ENCODE results near the gene THRSP. TPM values are rescaled to one million over a fixed set of nuclear protein-coding genes. Genes with fewer than 3 reads are reported as not detected.

The THRSP gene
- total and polyA plus RNA-seq, 2 donors from 2014 or later: 6.4 TPM; not detected in 1

GRCh38 chr11:78100261-78100660, 36.6 kb downstream of the THRSP start:
- no peak overlapping the region for H3K9ac ChIP-seq (ENCODE audit: low read length in 3 of 3)
- H3K4me1 ChIP-seq (ENCODE audit: control insufficient read depth in 2 of 3, insufficient read depth in 2 of 3, low read depth in 1 of 3, low read length in 3 of 3): no peaks in the 10 kb centered on the region
- H3K9me3 ChIP-seq (ENCODE audit: control insufficient read depth in 2 of 3, insufficient read depth in 1 of 3, low read length in 3 of 3): no peaks in the 10 kb centered on the region
- no peak overlapping the region for H3K4me3 ChIP-seq (ENCODE audit: low read length in 3 of 3)
- DNase-seq (no peak), FAIRE-seq (no peak)
- peaks cover 0 to 14% (median 4%) of the 10 kb centered on the region in 3 donors for H3K36me3 ChIP-seq (ENCODE audit: control insufficient read depth in 2 of 3, insufficient read depth in 3 of 3, low read length in 3 of 3)
- no peak for TF ChIP-seq CTCF (IDR thresholded peaks at IDR 0.05; ENCODE audit: borderline replicate concordance, extremely low read depth, insufficient read depth)
- H3K27ac ChIP-seq (ENCODE audit: low read depth in 2 of 2, low read length in 2 of 2): no peak overlapping the region
- no peaks in the 10 kb centered on the region for H3K27me3 ChIP-seq (ENCODE audit: control insufficient read depth, insufficient read depth, low read length)
- intact Hi-C loops (cut with DNase I): no loop called here

- no peaks in the 10 kb centered on the region for H3K27me3 ChIP-seq (ENCODE audit: control insufficient read depth, insufficient read depth, low read length)
- DNase-seq: no peak
- no peak overlapping the region for H3K4me3 ChIP-seq (ENCODE audit: low read length in 3 of 3)
- intact Hi-C loops (cut with DNase I): no loop called here
- H3K4me1 ChIP-seq (ENCODE audit: control insufficient read depth in 2 of 3, insufficient read depth in 2 of 3, low read depth in 1 of 3, low read length in 3 of 3): no peaks in the 10 kb centered on the region
- H3K27ac ChIP-seq (ENCODE audit: low read depth in 2 of 2, low read length in 2 of 2): no peak overlapping the region
- no peaks in the 10 kb centered on the region for H3K9me3 ChIP-seq (ENCODE audit: control insufficient read depth in 2 of 3, insufficient read depth in 1 of 3, low read length in 3 of 3)
- peaks cover 0 to 14% (median 4%) of the 10 kb centered on the region in 3 donors for H3K36me3 ChIP-seq (ENCODE audit: control insufficient read depth in 2 of 3, insufficient read depth in 3 of 3, low read length in 3 of 3)
- TF ChIP-seq CTCF (IDR thresholded peaks at IDR 0.05; ENCODE audit: borderline replicate concordance, extremely low read depth, insufficient read depth): no peak
- no peak for FAIRE-seq
- no peak overlapping the region for H3K9ac ChIP-seq (ENCODE audit: low read length in 3 of 3)
Observed at GRCh38 chr11:78100676-78101472, 37.2 kb downstream of the THRSP start.

- no peaks in the 10 kb centered on the region for H3K27me3 ChIP-seq (ENCODE audit: control insufficient read depth, insufficient read depth, low read length)
- peaks cover 4 to 18% (median 7%) of the 10 kb centered on the region in 3 donors for H3K36me3 ChIP-seq (ENCODE audit: control insufficient read depth in 2 of 3, insufficient read depth in 3 of 3, low read length in 3 of 3)
- H3K27ac ChIP-seq (ENCODE audit: low read depth in 2 of 2, low read length in 2 of 2): no peak overlapping the region
- intact Hi-C loops (cut with DNase I): no loop called here
- no peak overlapping the region for H3K9ac ChIP-seq (ENCODE audit: low read length in 3 of 3)
- no peaks in the 10 kb centered on the region for H3K9me3 ChIP-seq (ENCODE audit: control insufficient read depth in 2 of 3, insufficient read depth in 1 of 3, low read length in 3 of 3)
- no peak for TF ChIP-seq CTCF (IDR thresholded peaks at IDR 0.05; ENCODE audit: borderline replicate concordance, extremely low read depth, insufficient read depth)
- H3K4me1 ChIP-seq (ENCODE audit: control insufficient read depth in 2 of 3, insufficient read depth in 2 of 3, low read depth in 1 of 3, low read length in 3 of 3): no peaks in the 10 kb centered on the region
- DNase-seq (no peak), FAIRE-seq (no peak)
- H3K4me3 ChIP-seq (ENCODE audit: low read length in 3 of 3): no peak overlapping the region
Observed at GRCh38 chr11:78109081-78110015, 45.7 kb downstream of the THRSP start.
